Measurements from ENCODE around the gene ABCA4. TPM values are rescaled to one million over a fixed set of nuclear protein-coding genes. Genes with fewer than 3 reads are reported as not detected.
A peak's percentile ranks its signal among the peaks of the same experiment; 100 is the strongest.

Gene ABCA4
- total RNA-seq, 1 donor from 2014 or later = 1.2 TPM

DNA sequence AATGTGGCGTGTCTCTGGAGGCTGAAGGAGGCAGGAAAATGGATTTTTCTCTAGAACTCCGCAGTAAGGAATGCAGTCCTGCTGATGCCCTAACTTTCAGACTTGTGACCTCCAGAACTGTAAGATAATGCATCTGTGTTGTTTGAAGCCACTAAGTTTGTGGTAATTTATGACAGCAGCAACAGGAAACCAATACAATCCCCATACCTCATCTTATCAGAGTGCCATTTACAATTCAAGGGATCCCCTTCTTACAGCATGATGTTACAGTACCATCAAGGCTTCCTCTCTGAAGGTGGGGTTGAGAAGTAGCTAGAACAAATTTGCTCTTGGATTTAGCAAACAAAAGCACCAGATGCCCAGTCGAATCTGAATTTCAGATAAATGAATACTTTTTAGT is 21.6 kb downstream of the ABCA4 start:
- no peak overlapping the region for H3K27ac ChIP-seq
- no peaks in the 10 kb centered on the region for H3K27me3 ChIP-seq
- peaks cover 12% of the 10 kb centered on the region for H3K27me3 Mint-ChIP-seq (ENCODE audit: insufficient read depth, low read depth)
- TF ChIP-seq EZH2phosphoT487 (IDR thresholded peaks at IDR 0.05) = no peak
- TF ChIP-seq, protein P1, sequence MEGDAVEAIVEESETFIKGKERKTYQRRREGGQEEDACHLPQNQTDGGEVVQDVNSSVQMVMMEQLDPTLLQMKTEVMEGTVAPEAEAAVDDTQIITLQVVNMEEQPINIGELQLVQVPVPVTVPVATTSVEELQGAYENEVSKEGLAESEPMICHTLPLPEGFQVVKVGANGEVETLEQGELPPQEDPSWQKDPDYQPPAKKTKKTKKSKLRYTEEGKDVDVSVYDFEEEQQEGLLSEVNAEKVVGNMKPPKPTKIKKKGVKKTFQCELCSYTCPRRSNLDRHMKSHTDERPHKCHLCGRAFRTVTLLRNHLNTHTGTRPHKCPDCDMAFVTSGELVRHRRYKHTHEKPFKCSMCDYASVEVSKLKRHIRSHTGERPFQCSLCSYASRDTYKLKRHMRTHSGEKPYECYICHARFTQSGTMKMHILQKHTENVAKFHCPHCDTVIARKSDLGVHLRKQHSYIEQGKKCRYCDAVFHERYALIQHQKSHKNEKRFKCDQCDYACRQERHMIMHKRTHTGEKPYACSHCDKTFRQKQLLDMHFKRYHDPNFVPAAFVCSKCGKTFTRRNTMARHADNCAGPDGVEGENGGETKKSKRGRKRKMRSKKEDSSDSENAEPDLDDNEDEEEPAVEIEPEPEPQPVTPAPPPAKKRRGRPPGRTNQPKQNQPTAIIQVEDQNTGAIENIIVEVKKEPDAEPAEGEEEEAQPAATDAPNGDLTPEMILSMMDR (IDR thresholded peaks at IDR 0.05) = no peak
- TF ChIP-seq EZH2 (IDR thresholded peaks at IDR 0.05) = no peak
- H3K4me3 ChIP-seq = no peak overlapping the region
- no peak for DNase-seq (ENCODE audit: low spot score)
- peaks cover 2% of the 10 kb centered on the region for H3K36me3 Mint-ChIP-seq
- H2AFZ ChIP-seq (replicated peaks) = no peak overlapping the region
- no peak overlapping the region for H3K4me3 Mint-ChIP-seq
- H3K27ac Mint-ChIP-seq = no peak overlapping the region
- H4K20me1 ChIP-seq (ENCODE audit: low read depth) = no peaks in the 10 kb centered on the region
- H3K4me2 ChIP-seq = no peak overlapping the region
- no peak overlapping the region for H3K9ac ChIP-seq
- no peaks in the 10 kb centered on the region for H3K36me3 ChIP-seq
- H3K9me3 ChIP-seq (ENCODE audit: low read depth) = no peaks in the 10 kb centered on the region
- no peaks in the 10 kb centered on the region for H3F3A ChIP-seq (ENCODE audit: low read depth)
- peaks cover 22% of the 10 kb centered on the region for H3K4me1 ChIP-seq
- peaks cover 49% of the 10 kb centered on the region for H3K4me1 Mint-ChIP-seq
- H3K9me3 Mint-ChIP-seq = no peaks in the 10 kb centered on the region
- H3K79me2 ChIP-seq (ENCODE audit: low read depth) = no peaks in the 10 kb centered on the region

DNA sequence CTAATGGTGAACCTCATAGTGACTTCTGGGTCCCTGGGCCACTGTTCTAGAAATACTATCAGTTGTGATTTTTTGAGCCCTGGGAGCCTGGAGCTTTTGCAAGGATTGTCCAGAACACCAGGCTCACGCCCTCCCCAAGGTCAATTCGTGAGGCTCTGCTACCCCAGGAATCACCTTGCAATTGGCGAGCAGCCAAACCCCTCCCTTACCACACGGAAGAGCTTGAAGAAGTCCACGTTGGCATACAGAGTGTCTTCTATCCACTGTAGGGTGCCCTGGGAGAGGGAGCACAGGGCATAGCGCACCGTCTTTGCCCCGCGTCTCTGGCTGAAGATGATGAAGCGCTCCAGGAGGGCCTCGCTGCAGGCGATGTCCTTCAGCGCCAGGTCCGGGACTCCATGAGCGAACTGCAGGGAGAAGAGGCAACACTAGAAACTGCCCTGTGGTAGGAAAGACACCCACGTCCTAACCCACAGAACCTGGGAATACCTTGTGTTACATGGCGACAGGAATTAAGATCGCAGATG is 22.3 kb downstream of the ABCA4 start:
- H4K20me1 ChIP-seq (ENCODE audit: low read depth) = no peaks in the 10 kb centered on the region
- no peak overlapping the region for H3K4me3 Mint-ChIP-seq
- peaks cover 13% of the 10 kb centered on the region for H3K27me3 Mint-ChIP-seq (ENCODE audit: insufficient read depth, low read depth)
- H3K4me1 Mint-ChIP-seq = peaks cover 55% of the 10 kb centered on the region
- no peak for DNase-seq (ENCODE audit: low spot score)
- TF ChIP-seq EZH2phosphoT487 (IDR thresholded peaks at IDR 0.05) (no peak), EZH2 (IDR thresholded peaks at IDR 0.05) (no peak)
- TF ChIP-seq, protein P1 (IDR thresholded peaks at IDR 0.05) = no peak
- no peak overlapping the region for H3K27ac ChIP-seq
- H2AFZ ChIP-seq (replicated peaks) = no peak overlapping the region
- H3K9ac ChIP-seq = no peak overlapping the region
- H3K27me3 ChIP-seq = no peaks in the 10 kb centered on the region
- no peaks in the 10 kb centered on the region for H3K79me2 ChIP-seq (ENCODE audit: low read depth)
- no peak overlapping the region for H3K4me2 ChIP-seq
- H3K27ac Mint-ChIP-seq = no peak overlapping the region
- peaks cover 2% of the 10 kb centered on the region for H3K36me3 Mint-ChIP-seq
- no peaks in the 10 kb centered on the region for H3K9me3 ChIP-seq (ENCODE audit: low read depth)
- peaks cover 24% of the 10 kb centered on the region for H3K4me1 ChIP-seq
- H3K4me3 ChIP-seq = no peak overlapping the region
- H3K9me3 Mint-ChIP-seq = no peaks in the 10 kb centered on the region
- no peaks in the 10 kb centered on the region for H3K36me3 ChIP-seq
- H3F3A ChIP-seq (ENCODE audit: low read depth) = peaks cover 6% of the 10 kb centered on the region

DNA sequence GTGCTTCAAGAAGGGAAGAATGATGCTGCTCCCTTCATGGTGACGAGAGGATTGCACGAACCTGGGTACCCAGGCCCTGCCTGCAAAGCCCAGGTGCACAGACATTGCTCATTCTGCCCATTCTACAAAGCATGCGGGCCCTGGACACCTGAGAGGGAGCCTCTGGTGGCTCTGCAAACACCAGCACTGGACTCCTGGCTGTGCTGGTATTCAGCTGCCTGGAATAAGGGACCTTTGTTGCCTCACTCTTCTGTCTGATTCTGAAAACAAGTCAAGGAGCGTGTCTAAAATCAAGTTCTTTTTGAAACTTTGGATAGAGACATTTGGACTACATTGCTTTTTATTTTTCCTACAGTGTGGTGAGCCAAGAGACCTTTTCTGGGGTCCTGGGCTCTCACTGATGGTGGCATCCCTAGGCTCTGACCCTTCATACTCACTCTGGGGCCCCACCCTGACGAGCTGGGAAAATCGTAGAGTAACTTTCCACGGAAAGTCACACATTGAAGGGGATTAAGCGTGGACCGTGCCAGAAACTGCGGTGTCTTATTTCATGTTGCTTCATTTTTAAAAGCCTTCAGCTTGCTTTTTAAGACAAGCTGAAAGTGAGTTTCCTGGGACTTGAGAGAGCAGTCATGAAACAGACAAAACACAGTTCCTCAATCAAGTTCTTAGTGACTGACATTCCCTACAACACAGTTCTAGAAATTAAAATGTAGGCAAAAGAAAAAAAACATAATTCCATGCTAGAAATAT is 24.0 kb downstream of the ABCA4 start:
- H3K79me2 ChIP-seq (ENCODE audit: low read depth) = no peaks in the 10 kb centered on the region
- no peaks in the 10 kb centered on the region for H3K27me3 ChIP-seq
- no peak overlapping the region for H3K9ac ChIP-seq
- H3K4me1 ChIP-seq = peaks cover 34% of the 10 kb centered on the region
- no peak overlapping the region for H2AFZ ChIP-seq (replicated peaks)
- no peak overlapping the region for H3K4me2 ChIP-seq
- no peaks in the 10 kb centered on the region for H4K20me1 ChIP-seq (ENCODE audit: low read depth)
- TF ChIP-seq, protein P1 (IDR thresholded peaks at IDR 0.05) = no peak
- no peak for TF ChIP-seq EZH2 (IDR thresholded peaks at IDR 0.05)
- TF ChIP-seq EZH2phosphoT487 (IDR thresholded peaks at IDR 0.05) = no peak
- Mint-ChIP-seq H3K36me3 (peaks cover 2% of the 10 kb centered on the region), H3K27me3 (ENCODE audit: insufficient read depth, low read depth) (peaks cover 13% of the 10 kb centered on the region), H3K9me3 (no peaks in the 10 kb centered on the region), H3K27ac (peak overlapping the region; percentile 82), H3K4me1 (peaks cover 61% of the 10 kb centered on the region), H3K4me3 (no peak overlapping the region)
- no peaks in the 10 kb centered on the region for H3K36me3 ChIP-seq
- no peak overlapping the region for H3K27ac ChIP-seq
- peaks cover 18% of the 10 kb centered on the region for H3F3A ChIP-seq (ENCODE audit: low read depth)
- H3K9me3 ChIP-seq (ENCODE audit: low read depth) = no peaks in the 10 kb centered on the region
- H3K4me3 ChIP-seq = no peak overlapping the region
- no peak for DNase-seq (ENCODE audit: low spot score)

Measured in neural progenitor cell (in vitro differentiated cells).